ENCODE data around the gene ZNF536. TPM values are rescaled to one million over a fixed set of nuclear protein-coding genes. Genes with fewer than 3 reads are reported as not detected.

The ZNF536 gene
- polyA plus RNA-seq, 1 of the 3 experiments (the other 2 are of a cell fraction), result 0.41 TPM

DNA sequence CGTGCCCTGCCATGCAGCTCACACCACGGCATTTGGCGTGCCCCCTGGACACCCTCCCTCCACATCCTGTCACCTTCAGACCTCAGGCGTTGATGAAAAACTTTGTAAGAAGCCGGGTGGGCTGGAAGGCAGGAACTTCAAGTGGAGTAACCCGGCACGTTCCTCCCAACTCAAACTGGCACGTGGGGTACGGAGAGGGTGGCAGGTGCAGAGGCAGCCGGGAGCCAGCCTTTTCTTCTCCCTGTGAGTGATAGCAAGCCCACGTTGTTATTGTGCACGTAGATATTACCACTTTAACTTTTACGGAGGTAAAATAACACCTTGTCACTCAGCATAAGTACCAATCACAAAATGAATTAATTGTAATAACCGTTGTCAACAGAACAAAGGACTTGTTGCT is 198.0 kb downstream of the ZNF536 start:
- Histone ChIP-seq H3K4me3 (ENCODE audit: low read depth in 2 of 2, low read length in 1 of 2) (no peak overlapping the region), H4K20me1 (ENCODE audit: insufficient read depth) (no peaks in the 10 kb centered on the region), H3K9ac (no peak overlapping the region), H3F3A (replicated peaks; ENCODE audit: insufficient read depth) (no peaks in the 10 kb centered on the region), H3K9me3 (no peaks in the 10 kb centered on the region), H3K9me2 (no peaks in the 10 kb centered on the region), H3K27ac (ENCODE audit: low read depth in 2 of 2, low read length in 1 of 2) (no peak overlapping the region), H3K27me3 (ENCODE audit: insufficient read depth) (no peaks in the 10 kb centered on the region), H3K36me3 (replicated peaks in 1 of 2; ENCODE audit: control insufficient read depth in 1 of 2, insufficient read depth in 2 of 2, low read length in 1 of 2) (no peaks in the 10 kb centered on the region), H3K4me1 (ENCODE audit: control insufficient read depth in 1 of 2, insufficient read depth in 2 of 2, low read depth in 1 of 2, low read length in 1 of 2) (peaks cover 0 to 35% of the 10 kb centered on the region in 2 experiments; a peak in 2 of 4 replicates), H3K4me2 (no peak overlapping the region), H3K79me2 (ENCODE audit: insufficient read depth) (no peaks in the 10 kb centered on the region), H2AFZ (ENCODE audit: low read depth) (no peak overlapping the region)
- no peak for TF ChIP-seq RAD21 (IDR thresholded peaks at IDR 0.05; ENCODE audit: low read length)
- TF ChIP-seq MEF2A (IDR thresholded peaks at IDR 0.05; ENCODE audit: borderline replicate concordance, low read depth), result no peak
- no peak for TF ChIP-seq SIN3A (IDR thresholded peaks at IDR 0.05; ENCODE audit: borderline replicate concordance, low read depth, low read length)
- TF ChIP-seq, protein P1, sequence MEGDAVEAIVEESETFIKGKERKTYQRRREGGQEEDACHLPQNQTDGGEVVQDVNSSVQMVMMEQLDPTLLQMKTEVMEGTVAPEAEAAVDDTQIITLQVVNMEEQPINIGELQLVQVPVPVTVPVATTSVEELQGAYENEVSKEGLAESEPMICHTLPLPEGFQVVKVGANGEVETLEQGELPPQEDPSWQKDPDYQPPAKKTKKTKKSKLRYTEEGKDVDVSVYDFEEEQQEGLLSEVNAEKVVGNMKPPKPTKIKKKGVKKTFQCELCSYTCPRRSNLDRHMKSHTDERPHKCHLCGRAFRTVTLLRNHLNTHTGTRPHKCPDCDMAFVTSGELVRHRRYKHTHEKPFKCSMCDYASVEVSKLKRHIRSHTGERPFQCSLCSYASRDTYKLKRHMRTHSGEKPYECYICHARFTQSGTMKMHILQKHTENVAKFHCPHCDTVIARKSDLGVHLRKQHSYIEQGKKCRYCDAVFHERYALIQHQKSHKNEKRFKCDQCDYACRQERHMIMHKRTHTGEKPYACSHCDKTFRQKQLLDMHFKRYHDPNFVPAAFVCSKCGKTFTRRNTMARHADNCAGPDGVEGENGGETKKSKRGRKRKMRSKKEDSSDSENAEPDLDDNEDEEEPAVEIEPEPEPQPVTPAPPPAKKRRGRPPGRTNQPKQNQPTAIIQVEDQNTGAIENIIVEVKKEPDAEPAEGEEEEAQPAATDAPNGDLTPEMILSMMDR (IDR thresholded peaks at IDR 0.05), result no peak
- ChIA-PET CTCF (interaction anchor here (1.6 kb wide), 1 partner anchor 14 kb away, joined by 3 read pairs; no protein-coding TSS in a partner anchor), POLR2A (no interaction called here)
- DNase-seq, result no peak
- WGBS (ENCODE audit: low lambda C conversion rate), result 35% methylated on average over 14 of the region's 14 CpGs

DNA sequence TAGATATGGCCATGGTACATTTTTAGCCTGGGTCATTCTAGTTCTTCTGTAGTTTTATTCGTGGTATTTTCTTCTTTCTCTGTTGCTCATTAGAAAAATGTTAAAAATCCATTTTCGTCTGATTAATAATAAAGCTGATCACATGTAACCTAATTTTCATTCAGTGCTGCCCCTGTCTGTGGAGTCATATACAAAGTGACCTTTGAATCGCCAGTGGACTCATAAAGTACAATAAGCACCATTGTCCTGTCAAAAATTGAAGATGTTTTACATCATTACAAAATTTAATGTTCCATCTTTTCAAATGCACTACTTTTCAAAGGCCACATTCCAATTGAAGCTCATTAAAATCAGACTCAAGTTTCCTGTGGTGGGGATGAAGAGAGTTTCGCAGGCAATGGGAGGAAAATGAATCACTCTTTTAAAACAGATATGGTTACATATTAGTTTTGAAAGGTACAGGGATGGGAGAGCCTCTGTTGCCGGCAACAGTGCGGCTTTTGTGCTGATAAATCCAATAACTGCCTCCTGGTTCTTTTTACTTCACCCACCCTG is 205.4 kb downstream of the ZNF536 start:
- DNase-seq, result no peak
- no peak overlapping the region for H3K27ac ChIP-seq (ENCODE audit: low read depth in 2 of 2, low read length in 1 of 2)
- no peaks in the 10 kb centered on the region for H3K9me2 ChIP-seq
- WGBS (ENCODE audit: low lambda C conversion rate), result 25% methylated on average over 6 of the region's 6 CpGs
- H2AFZ ChIP-seq (ENCODE audit: low read depth), result no peak overlapping the region
- no peaks in the 10 kb centered on the region for H3K27me3 ChIP-seq (ENCODE audit: insufficient read depth)
- H3K4me3 ChIP-seq (ENCODE audit: low read depth in 2 of 2, low read length in 1 of 2), result no peak overlapping the region
- ChIA-PET POLR2A (no interaction called here), CTCF (interaction anchor here (2.6 kb wide), 1 partner anchor 10 kb away, joined by 6 read pairs; no protein-coding TSS in a partner anchor)
- H3K4me1 ChIP-seq (ENCODE audit: control insufficient read depth in 1 of 2, insufficient read depth in 2 of 2, low read depth in 1 of 2, low read length in 1 of 2), result no peaks in the 10 kb centered on the region; a peak in 1 of 4 replicates
- H3K4me2 ChIP-seq, result no peak overlapping the region
- H4K20me1 ChIP-seq (ENCODE audit: insufficient read depth), result no peaks in the 10 kb centered on the region
- H3K36me3 ChIP-seq (replicated peaks in 1 of 2; ENCODE audit: control insufficient read depth in 1 of 2, insufficient read depth in 2 of 2, low read length in 1 of 2), result no peaks in the 10 kb centered on the region
- H3K9me3 ChIP-seq, result no peaks in the 10 kb centered on the region
- H3K79me2 ChIP-seq (ENCODE audit: insufficient read depth), result no peaks in the 10 kb centered on the region
- H3F3A ChIP-seq (replicated peaks; ENCODE audit: insufficient read depth), result no peaks in the 10 kb centered on the region
- no peak overlapping the region for H3K9ac ChIP-seq
- TF ChIP-seq, protein P2, sequence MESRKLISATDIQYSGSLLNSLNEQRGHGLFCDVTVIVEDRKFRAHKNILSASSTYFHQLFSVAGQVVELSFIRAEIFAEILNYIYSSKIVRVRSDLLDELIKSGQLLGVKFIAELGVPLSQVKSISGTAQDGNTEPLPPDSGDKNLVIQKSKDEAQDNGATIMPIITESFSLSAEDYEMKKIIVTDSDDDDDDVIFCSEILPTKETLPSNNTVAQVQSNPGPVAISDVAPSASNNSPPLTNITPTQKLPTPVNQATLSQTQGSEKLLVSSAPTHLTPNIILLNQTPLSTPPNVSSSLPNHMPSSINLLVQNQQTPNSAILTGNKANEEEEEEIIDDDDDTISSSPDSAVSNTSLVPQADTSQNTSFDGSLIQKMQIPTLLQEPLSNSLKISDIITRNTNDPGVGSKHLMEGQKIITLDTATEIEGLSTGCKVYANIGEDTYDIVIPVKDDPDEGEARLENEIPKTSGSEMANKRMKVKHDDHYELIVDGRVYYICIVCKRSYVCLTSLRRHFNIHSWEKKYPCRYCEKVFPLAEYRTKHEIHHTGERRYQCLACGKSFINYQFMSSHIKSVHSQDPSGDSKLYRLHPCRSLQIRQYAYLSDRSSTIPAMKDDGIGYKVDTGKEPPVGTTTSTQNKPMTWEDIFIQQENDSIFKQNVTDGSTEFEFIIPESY (IDR thresholded peaks at IDR 0.05; ENCODE audit: borderline replicate concordance, low read depth), result no peak
- TF ChIP-seq GABPA (IDR thresholded peaks at IDR 0.05; ENCODE audit: low read depth) (no peak), CHD2 (IDR thresholded peaks at IDR 0.05; ENCODE audit: low read length, partially characterized antibody) (no peak), FOXM1 (IDR thresholded peaks at IDR 0.05; ENCODE audit: low read depth) (no peak), RXRA (IDR thresholded peaks at IDR 0.05; ENCODE audit: borderline replicate concordance, low read depth) (no peak), SMC3 (IDR thresholded peaks at IDR 0.05; ENCODE audit: low read depth, low read length) (no peak), TAF1 (IDR thresholded peaks at IDR 0.05; ENCODE audit: borderline replicate concordance, low read depth, low read length) (no peak), EZH2phosphoT487 (IDR thresholded peaks at IDR 0.05; ENCODE audit: borderline replicate concordance, low read depth) (no peak)
- TF ChIP-seq, protein P3, sequence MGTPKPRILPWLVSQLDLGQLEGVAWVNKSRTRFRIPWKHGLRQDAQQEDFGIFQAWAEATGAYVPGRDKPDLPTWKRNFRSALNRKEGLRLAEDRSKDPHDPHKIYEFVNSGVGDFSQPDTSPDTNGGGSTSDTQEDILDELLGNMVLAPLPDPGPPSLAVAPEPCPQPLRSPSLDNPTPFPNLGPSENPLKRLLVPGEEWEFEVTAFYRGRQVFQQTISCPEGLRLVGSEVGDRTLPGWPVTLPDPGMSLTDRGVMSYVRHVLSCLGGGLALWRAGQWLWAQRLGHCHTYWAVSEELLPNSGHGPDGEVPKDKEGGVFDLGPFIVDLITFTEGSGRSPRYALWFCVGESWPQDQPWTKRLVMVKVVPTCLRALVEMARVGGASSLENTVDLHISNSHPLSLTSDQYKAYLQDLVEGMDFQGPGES (IDR thresholded peaks at IDR 0.05; ENCODE audit: low read depth, low read length), result no peak
- TF ChIP-seq, protein P4, sequence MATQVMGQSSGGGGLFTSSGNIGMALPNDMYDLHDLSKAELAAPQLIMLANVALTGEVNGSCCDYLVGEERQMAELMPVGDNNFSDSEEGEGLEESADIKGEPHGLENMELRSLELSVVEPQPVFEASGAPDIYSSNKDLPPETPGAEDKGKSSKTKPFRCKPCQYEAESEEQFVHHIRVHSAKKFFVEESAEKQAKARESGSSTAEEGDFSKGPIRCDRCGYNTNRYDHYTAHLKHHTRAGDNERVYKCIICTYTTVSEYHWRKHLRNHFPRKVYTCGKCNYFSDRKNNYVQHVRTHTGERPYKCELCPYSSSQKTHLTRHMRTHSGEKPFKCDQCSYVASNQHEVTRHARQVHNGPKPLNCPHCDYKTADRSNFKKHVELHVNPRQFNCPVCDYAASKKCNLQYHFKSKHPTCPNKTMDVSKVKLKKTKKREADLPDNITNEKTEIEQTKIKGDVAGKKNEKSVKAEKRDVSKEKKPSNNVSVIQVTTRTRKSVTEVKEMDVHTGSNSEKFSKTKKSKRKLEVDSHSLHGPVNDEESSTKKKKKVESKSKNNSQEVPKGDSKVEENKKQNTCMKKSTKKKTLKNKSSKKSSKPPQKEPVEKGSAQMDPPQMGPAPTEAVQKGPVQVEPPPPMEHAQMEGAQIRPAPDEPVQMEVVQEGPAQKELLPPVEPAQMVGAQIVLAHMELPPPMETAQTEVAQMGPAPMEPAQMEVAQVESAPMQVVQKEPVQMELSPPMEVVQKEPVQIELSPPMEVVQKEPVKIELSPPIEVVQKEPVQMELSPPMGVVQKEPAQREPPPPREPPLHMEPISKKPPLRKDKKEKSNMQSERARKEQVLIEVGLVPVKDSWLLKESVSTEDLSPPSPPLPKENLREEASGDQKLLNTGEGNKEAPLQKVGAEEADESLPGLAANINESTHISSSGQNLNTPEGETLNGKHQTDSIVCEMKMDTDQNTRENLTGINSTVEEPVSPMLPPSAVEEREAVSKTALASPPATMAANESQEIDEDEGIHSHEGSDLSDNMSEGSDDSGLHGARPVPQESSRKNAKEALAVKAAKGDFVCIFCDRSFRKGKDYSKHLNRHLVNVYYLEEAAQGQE (IDR thresholded peaks at IDR 0.05; ENCODE audit: low read depth, low read length), result no peak
- TF ChIP-seq, protein P1 (IDR thresholded peaks at IDR 0.05), result no peak
